PC-3 (cell line): ENCODE results near the gene CHL1.

Source experiments
- CTCF ChIP-seq: fragments of 300-600 bp; sonication (generic); conservative IDR thresholded peaks from 2 replicates; pipeline ENCODE4 v1.5.1; 2017; ENCODE audit warnings: antibody characterized with exemption, low read depth, mild to moderate bottlenecking, low read length
- EZH2 ChIP-seq: fragments of 300-600 bp; sonication (generic); IDR thresholded peaks from one replicate; pipeline ENCODE4 v1.6.1; 2017; ENCODE audit warnings: antibody characterized with exemption, mild to moderate bottlenecking, low read length; ENCODE audit not compliant: unreplicated experiment

GRCh38 chr3:267101-267500 lies 70.5 kb downstream of the CHL1 start:
- TF ChIP-seq CTCF (no peak), EZH2 (no peak)
